ENCODE results near the gene BPIFA2. TPM values are rescaled to one million over a fixed set of nuclear protein-coding genes. Genes with fewer than 3 reads are reported as not detected.

Gene BPIFA2
- polyA plus RNA-seq, 1 donor (not counting 4 experiments of a cell fraction or from before 2014, with no cell fraction given): not detected

DNA sequence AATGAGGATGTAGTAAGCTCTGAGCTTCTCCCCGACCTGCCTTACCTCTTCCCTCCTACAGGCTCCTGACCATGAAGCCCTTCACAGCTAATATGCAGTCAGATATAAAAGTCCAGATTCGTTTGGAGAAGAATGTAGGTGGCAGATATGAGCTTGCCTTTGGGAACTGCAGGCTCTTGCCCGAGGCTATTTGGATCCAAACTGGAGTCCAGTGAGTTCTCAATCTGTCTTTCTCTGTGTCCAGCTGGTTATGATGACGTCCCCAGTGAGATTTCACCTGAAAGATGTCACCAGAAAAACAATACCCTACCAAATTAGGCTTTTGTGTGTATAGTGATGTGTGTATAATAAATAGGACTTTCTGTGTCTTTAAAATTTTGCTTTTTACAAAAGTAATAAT is 34.5 kb downstream of the BPIFA2 start:
- TF ChIP-seq, protein P1, sequence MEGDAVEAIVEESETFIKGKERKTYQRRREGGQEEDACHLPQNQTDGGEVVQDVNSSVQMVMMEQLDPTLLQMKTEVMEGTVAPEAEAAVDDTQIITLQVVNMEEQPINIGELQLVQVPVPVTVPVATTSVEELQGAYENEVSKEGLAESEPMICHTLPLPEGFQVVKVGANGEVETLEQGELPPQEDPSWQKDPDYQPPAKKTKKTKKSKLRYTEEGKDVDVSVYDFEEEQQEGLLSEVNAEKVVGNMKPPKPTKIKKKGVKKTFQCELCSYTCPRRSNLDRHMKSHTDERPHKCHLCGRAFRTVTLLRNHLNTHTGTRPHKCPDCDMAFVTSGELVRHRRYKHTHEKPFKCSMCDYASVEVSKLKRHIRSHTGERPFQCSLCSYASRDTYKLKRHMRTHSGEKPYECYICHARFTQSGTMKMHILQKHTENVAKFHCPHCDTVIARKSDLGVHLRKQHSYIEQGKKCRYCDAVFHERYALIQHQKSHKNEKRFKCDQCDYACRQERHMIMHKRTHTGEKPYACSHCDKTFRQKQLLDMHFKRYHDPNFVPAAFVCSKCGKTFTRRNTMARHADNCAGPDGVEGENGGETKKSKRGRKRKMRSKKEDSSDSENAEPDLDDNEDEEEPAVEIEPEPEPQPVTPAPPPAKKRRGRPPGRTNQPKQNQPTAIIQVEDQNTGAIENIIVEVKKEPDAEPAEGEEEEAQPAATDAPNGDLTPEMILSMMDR (optimal IDR thresholded peaks at IDR 0.05 in 1 of 3, IDR thresholded peaks at IDR 0.05 in 1 of 3, conservative IDR thresholded peaks at IDR 0.05 in 1 of 3; ENCODE audit: extremely low read depth in 1 of 3, insufficient read depth in 2 of 3, low read length in 3 of 3): no peak
- TF ChIP-seq EZH2 (IDR thresholded peaks at IDR 0.05; ENCODE audit: low read length): no peak
- Histone ChIP-seq H3K27me3 (ENCODE audit: control insufficient read depth, extremely low read depth, insufficient read depth, low read length) (no peaks in the 10 kb centered on the region), H3K9me1 (ENCODE audit: control insufficient read depth, extremely low read depth, insufficient read depth, low read length) (no peaks in the 10 kb centered on the region), H2AFZ (ENCODE audit: control insufficient read depth, low read length) (no peak overlapping the region), H4K20me1 (ENCODE audit: control insufficient read depth, extremely low read depth, insufficient read depth, low read length) (no peaks in the 10 kb centered on the region), H3K4me1 (ENCODE audit: control insufficient read depth, extremely low read depth, insufficient read depth, low read length) (no peaks in the 10 kb centered on the region), H3K36me3 (ENCODE audit: control insufficient read depth in 2 of 2, extremely low read depth in 1 of 2, insufficient read depth in 2 of 2, low read length in 2 of 2) (no peaks in the 10 kb centered on the region), H3K27ac (ENCODE audit: control insufficient read depth, insufficient read depth, low read length) (no peak overlapping the region), H3K4me2 (ENCODE audit: control insufficient read depth, extremely low read depth, insufficient read depth, low read depth, low read length) (no peak overlapping the region), H3K79me2 (ENCODE audit: control insufficient read depth, insufficient read depth, low read length) (no peaks in the 10 kb centered on the region), H3K9ac (ENCODE audit: control insufficient read depth, extremely low read depth, insufficient read depth, low read length) (no peak overlapping the region), H3K9me3 (ENCODE audit: control insufficient read depth, low read depth, low read length) (no peaks in the 10 kb centered on the region), H3K4me3 (ENCODE audit: control insufficient read depth in 2 of 3, extremely low read depth in 1 of 3, insufficient read depth in 2 of 3, low read depth in 1 of 3, low read length in 3 of 3) (no peak overlapping the region)
- FAIRE-seq: no peak
- dilution Hi-C loops (cut with MboI; ENCODE audit: extremely low pct_ligation_motif_present, low sequenced_read_pairs): no loop called here
- no peak for DNase-seq (ENCODE audit: low read depth, low spot score)

DNA sequence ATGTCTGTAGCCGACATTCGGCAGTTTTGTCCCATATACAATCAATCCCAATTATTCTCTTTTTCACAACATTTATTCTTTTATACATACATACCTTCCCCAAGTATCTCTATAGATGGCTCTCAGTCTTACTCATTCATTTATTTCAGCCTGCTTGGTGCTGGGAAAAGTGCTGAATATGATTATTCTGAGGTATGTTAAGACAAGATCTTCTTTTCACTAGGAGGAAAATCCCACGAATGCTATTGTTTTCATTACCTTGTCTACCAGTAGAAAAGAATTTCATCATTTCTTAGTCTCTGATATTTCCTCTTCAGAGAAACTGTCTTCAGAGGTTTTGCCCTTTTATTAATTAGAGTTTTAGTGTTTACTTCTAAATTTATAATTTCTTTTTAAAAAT is 35.5 kb downstream of the BPIFA2 start:
- FAIRE-seq: no peak

More for the DNA sequence above, 35.5 kb downstream of the BPIFA2 start:
- Histone ChIP-seq H3K4me3 (ENCODE audit: control insufficient read depth in 2 of 3, extremely low read depth in 1 of 3, insufficient read depth in 2 of 3, low read depth in 1 of 3, low read length in 3 of 3) (no peak overlapping the region), H3K4me1 (ENCODE audit: control insufficient read depth, extremely low read depth, insufficient read depth, low read length) (no peaks in the 10 kb centered on the region), H3K4me2 (ENCODE audit: control insufficient read depth, extremely low read depth, insufficient read depth, low read depth, low read length) (no peak overlapping the region), H2AFZ (ENCODE audit: control insufficient read depth, low read length) (no peak overlapping the region), H3K79me2 (ENCODE audit: control insufficient read depth, insufficient read depth, low read length) (no peaks in the 10 kb centered on the region), H4K20me1 (ENCODE audit: control insufficient read depth, extremely low read depth, insufficient read depth, low read length) (no peaks in the 10 kb centered on the region), H3K9me1 (ENCODE audit: control insufficient read depth, extremely low read depth, insufficient read depth, low read length) (no peaks in the 10 kb centered on the region), H3K9me3 (ENCODE audit: control insufficient read depth, low read depth, low read length) (no peaks in the 10 kb centered on the region), H3K27me3 (ENCODE audit: control insufficient read depth, extremely low read depth, insufficient read depth, low read length) (no peaks in the 10 kb centered on the region), H3K36me3 (ENCODE audit: control insufficient read depth in 2 of 2, extremely low read depth in 1 of 2, insufficient read depth in 2 of 2, low read length in 2 of 2) (no peaks in the 10 kb centered on the region), H3K27ac (ENCODE audit: control insufficient read depth, insufficient read depth, low read length) (no peak overlapping the region), H3K9ac (ENCODE audit: control insufficient read depth, extremely low read depth, insufficient read depth, low read length) (no peak overlapping the region)
- no peak for DNase-seq (ENCODE audit: low read depth, low spot score)
- TF ChIP-seq EZH2 (IDR thresholded peaks at IDR 0.05; ENCODE audit: low read length): no peak
- TF ChIP-seq, protein P1 (optimal IDR thresholded peaks at IDR 0.05 in 1 of 3, IDR thresholded peaks at IDR 0.05 in 1 of 3, conservative IDR thresholded peaks at IDR 0.05 in 1 of 3; ENCODE audit: extremely low read depth in 1 of 3, insufficient read depth in 2 of 3, low read length in 3 of 3): no peak
- dilution Hi-C loops (cut with MboI; ENCODE audit: extremely low pct_ligation_motif_present, low sequenced_read_pairs): no loop called here
